ENCODE results near the gene MIXL1.

MIXL1 gene

DNA sequence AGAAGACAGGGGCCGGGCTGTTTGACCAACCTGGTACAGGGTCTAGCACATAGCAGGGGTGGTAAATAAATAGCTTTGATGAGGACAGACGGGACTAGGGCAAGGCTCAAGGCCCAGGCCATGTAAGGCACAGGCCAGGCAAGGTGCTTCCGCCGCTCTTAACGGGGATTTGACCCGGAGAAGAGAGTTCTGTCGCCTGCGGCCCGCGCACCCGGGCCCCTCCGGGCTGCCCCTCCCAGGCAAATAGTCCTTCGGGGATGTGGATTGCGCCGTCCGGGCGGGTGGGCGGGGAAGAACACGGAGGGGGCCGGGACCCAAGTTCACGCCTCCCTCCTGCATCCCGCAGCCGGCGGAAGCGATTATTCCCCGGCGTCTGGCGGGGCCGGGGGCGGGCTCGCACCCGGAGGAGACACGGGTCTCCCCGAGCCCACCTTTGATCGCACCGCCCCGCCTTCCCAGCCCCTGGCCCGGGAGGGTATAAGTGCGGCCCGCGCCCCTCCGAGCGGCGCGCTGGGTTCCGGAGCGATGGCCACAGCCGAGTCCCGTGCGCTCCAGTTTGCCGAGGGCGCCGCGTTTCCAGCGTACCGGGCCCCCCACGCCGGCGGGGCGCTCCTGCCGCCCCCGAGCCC, at the start of gene MIXL1:
TSS of gene MIXL1 (plus strand) at position 508 of the 629 bp plus-strand sequence. CDS start at position 526, 18 bp downstream.
- peak within 1 kb of the TSS; percentile 16 for H3K4me3 ChIP-seq (ENCODE audit: low read depth, low read length)
- TF ChIP-seq, protein P1, sequence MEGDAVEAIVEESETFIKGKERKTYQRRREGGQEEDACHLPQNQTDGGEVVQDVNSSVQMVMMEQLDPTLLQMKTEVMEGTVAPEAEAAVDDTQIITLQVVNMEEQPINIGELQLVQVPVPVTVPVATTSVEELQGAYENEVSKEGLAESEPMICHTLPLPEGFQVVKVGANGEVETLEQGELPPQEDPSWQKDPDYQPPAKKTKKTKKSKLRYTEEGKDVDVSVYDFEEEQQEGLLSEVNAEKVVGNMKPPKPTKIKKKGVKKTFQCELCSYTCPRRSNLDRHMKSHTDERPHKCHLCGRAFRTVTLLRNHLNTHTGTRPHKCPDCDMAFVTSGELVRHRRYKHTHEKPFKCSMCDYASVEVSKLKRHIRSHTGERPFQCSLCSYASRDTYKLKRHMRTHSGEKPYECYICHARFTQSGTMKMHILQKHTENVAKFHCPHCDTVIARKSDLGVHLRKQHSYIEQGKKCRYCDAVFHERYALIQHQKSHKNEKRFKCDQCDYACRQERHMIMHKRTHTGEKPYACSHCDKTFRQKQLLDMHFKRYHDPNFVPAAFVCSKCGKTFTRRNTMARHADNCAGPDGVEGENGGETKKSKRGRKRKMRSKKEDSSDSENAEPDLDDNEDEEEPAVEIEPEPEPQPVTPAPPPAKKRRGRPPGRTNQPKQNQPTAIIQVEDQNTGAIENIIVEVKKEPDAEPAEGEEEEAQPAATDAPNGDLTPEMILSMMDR (IDR thresholded peaks at IDR 0.05; ENCODE audit: low read depth, low read length) = no peak
- TF ChIP-seq, protein P2, sequence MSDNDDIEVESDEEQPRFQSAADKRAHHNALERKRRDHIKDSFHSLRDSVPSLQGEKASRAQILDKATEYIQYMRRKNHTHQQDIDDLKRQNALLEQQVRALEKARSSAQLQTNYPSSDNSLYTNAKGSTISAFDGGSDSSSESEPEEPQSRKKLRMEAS (IDR thresholded peaks at IDR 0.05; ENCODE audit: low read depth, low read length) = no peak
- TF ChIP-seq MYC (IDR thresholded peaks at IDR 0.05; ENCODE audit: low read depth, low read length) = no peak
- TF ChIP-seq POLR2A (IDR thresholded peaks at IDR 0.05; ENCODE audit: extremely low read depth, insufficient read length) = no peak
- no peak for DNase-seq (ENCODE audit: low read depth)

DNA sequence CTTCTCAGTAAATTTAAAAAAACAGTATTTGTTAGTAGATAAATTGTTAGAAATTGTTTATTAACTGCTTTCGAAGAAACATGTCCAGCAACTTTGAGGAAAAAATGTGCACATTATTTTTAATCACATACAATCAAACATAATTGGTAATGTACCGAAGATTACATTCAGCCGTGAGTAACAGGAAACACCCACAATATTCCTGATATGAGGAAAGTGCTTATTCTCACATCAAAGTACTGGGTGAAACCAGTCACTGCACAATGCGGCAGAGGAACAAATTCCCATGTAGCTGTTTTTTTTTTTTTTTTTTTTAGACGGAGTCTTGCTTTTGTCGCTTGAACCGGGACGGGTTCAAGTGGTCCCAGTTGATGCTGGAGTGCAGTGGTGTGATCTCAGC, 46.6 kb upstream of the MIXL1 start:
- TF ChIP-seq POLR2A (IDR thresholded peaks at IDR 0.05; ENCODE audit: extremely low read depth, insufficient read length) (no peak), MYC (IDR thresholded peaks at IDR 0.05; ENCODE audit: low read depth, low read length) (no peak)
- TF ChIP-seq, protein P2 (IDR thresholded peaks at IDR 0.05; ENCODE audit: low read depth, low read length) = no peak
- TF ChIP-seq, protein P1 (IDR thresholded peaks at IDR 0.05; ENCODE audit: low read depth, low read length) = no peak
- H3K4me3 ChIP-seq (ENCODE audit: low read depth, low read length) = no peak overlapping the region
- no peak for DNase-seq (ENCODE audit: low read depth)

DNA sequence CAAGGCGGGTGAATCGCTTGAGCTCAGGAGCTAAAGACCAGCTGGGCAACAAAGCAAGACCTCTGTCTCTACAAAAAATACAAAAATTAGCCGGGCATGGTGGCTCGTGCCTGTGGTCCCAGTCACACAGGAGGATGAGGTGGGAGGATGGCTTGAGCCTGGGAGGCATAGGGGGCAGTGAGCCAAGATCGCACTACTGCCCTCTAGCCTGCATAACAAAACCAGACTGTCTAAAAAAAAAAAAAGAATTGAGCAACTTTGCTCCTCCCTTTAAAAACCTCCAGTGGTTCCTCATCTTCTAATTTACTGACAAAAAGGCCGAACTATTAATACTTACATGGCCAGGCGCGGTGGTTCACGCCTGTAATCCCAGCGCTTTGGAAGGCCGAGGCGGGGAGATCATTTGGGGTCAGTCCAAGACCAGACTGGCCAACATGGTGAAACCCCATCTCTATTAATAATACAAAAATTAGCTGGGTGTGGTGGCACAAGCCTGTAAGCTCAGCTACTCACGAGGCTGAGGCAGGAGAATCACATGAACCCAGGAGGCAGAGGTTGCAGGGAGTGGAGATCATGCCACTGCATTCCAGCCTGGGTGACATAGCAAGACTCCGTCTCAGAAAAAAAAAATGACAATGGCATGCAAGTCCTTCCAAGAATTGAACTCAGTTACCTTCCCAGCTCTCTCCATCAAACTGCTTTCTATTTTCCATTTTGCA, 41.3 kb upstream of the MIXL1 start:
- peak; percentile 83 for DNase-seq (ENCODE audit: low read depth)
- TF ChIP-seq, protein P2 (IDR thresholded peaks at IDR 0.05; ENCODE audit: low read depth, low read length) = 0 out of 2 replicates have a peak, but pooled peaks have one; percentile 11
- TF ChIP-seq, protein P1 (IDR thresholded peaks at IDR 0.05; ENCODE audit: low read depth, low read length) = peak; percentile 50
- TF ChIP-seq MYC (IDR thresholded peaks at IDR 0.05; ENCODE audit: low read depth, low read length) (0 out of 2 replicates have a peak, but pooled peaks have one; percentile 27), POLR2A (IDR thresholded peaks at IDR 0.05; ENCODE audit: extremely low read depth, insufficient read length) (no peak)
- H3K4me3 ChIP-seq (ENCODE audit: low read depth, low read length) = peak overlapping the region; percentile 33

DNA sequence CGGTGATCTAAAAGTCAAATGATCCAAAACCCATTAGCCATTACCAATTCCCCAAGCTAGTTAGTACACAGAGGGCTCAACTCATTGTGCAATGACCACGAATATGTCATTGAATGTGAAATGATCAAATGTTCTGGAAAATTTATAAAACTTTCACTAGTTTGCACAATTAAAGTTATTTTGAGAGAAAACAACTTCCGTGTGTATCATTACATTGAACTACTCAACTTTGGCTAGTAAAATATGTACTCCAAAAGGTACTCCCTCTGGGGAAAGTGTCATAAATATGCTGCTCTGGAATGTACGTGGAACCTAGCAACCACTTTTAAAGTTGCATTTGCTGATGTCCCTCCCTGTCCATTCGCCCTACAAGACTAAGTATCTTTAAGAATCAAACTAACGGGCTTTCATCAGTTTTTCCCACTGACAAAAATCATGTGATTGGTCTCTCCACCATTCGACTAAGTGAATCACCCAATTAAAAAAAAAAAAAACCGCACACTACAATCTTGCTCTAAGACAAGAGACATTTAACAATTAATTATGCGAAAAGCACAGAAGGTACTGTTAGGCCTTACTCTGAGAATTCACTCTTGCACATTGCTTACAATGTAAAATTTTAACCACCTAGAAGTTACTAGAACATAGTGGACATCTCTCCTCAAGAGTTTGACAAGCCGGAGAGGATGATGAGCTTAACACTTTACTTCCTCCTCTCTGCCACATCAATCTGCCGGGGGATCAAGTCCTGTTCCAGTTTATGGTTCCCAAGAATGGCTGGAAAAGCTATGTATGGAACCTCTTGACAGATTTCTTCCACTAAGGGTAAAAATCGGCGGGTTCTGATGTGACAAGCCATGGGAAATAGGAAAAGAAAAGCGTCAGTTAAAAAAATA, 38.1 kb upstream of the MIXL1 start:
- H3K4me3 ChIP-seq (ENCODE audit: low read depth, low read length) = peak overlapping the region; percentile 90
- DNase-seq (ENCODE audit: low read depth) = peak; percentile 24
- TF ChIP-seq MYC (IDR thresholded peaks at IDR 0.05; ENCODE audit: low read depth, low read length) = no peak
- no peak for TF ChIP-seq POLR2A (IDR thresholded peaks at IDR 0.05; ENCODE audit: extremely low read depth, insufficient read length)
- TF ChIP-seq, protein P1 (IDR thresholded peaks at IDR 0.05; ENCODE audit: low read depth, low read length) = no peak
- TF ChIP-seq, protein P2 (IDR thresholded peaks at IDR 0.05; ENCODE audit: low read depth, low read length) = no peak

Data from NB4 (cell line).